CD8-positive, alpha-beta memory T cell (primary cell): Measurements from ENCODE around the gene GRB7. TPM values are rescaled to one million over a fixed set of nuclear protein-coding genes. Genes with fewer than 3 reads are reported as not detected.
"Not testable (repeated sequence)": the region's sequence is repeated elsewhere in the genome, so short reads cannot be mapped to it uniquely, and the experiment has no call there.

Experiments used
- CTCF ChIA-PET: fragments of 350-600 bp; sonication (Branson Sonifier 250); formaldehyde crosslinking; loops from one replicate; lab custom pipeline; 2021; ENCODE audit warnings: antibody characterized with exemption; lab: Charles Lee
- POLR2A ChIA-PET: fragments of 350-600 bp; sonication (Branson Sonifier 250); formaldehyde crosslinking; loops from one replicate; lab custom pipeline; 2021; ENCODE audit warnings: antibody characterized with exemption; lab: Charles Lee
- DNase-seq, 5 donors: peaks; one replicate each; pipeline versions ENCODE4 v3.0.0 to v3.0.0-alpha.2; 2020 to 2022; ENCODE audit warnings: mixed read lengths in 1 of 5
- H3K27ac ChIP-seq: one replicate; pipeline ENCODE4 v1.7.0; 2013; ENCODE audit warnings: low read depth, mild to moderate bottlenecking, low read length, moderate library complexity
- H3K27me3 ChIP-seq: 2 replicates; pipeline ENCODE4 v1.7.0; 2013; ENCODE audit warnings: low read length, mild to moderate bottlenecking; ENCODE audit not compliant: insufficient read depth, poor library complexity, severe bottlenecking
- H3K36me3 ChIP-seq: 2 replicates; pipeline ENCODE4 v1.7.0; 2013; ENCODE audit warnings: mild to moderate bottlenecking, low read length, moderate library complexity; ENCODE audit not compliant: insufficient read depth
- H3K4me1 ChIP-seq: 2 replicates; pipeline ENCODE4 v1.7.0; 2013; ENCODE audit warnings: mild to moderate bottlenecking, low read length, moderate library complexity; ENCODE audit not compliant: insufficient read depth
- H3K4me3 ChIP-seq: 2 replicates; pipeline ENCODE4 v1.7.0; 2013; ENCODE audit warnings: mild to moderate bottlenecking, low read length
- H3K9me3 ChIP-seq: 2 replicates; pipeline ENCODE4 v1.7.0; 2013; ENCODE audit warnings: mild to moderate bottlenecking, low read length
- H3K27ac Mint-ChIP-seq, 8 donors: one replicate each; pipeline ENCODE4 v1.8.0; 2020 to 2021; ENCODE audit warnings: mixed read lengths in 8 of 8, mild to moderate bottlenecking in 6 of 8, inconsistent platforms in 3 of 8, moderate library complexity in 3 of 8
- H3K27me3 Mint-ChIP-seq, 2 donors: one replicate each; pipeline ENCODE4 v1.8.0; 2020 to 2021; ENCODE audit warnings: mixed read lengths in 2 of 2, mild to moderate bottlenecking in 1 of 2, moderate library complexity in 1 of 2
- H3K36me3 Mint-ChIP-seq, 3 donors: one replicate each; pipeline ENCODE4 v1.8.0; 2020 to 2021; ENCODE audit warnings: mixed read lengths in 3 of 3, inconsistent platforms in 1 of 3, mild to moderate bottlenecking in 1 of 3
- H3K4me1 Mint-ChIP-seq, 3 donors: one replicate each; pipeline ENCODE4 v1.8.0; 2020 to 2021; ENCODE audit warnings: mixed read lengths in 3 of 3, inconsistent platforms in 1 of 3, mild to moderate bottlenecking in 1 of 3
- H3K4me3 Mint-ChIP-seq, 7 donors: one replicate each; pipeline ENCODE4 v1.8.0; 2020 to 2021; ENCODE audit warnings: mixed read lengths in 7 of 7, mild to moderate bottlenecking in 6 of 7, moderate library complexity in 4 of 7, inconsistent platforms in 2 of 7
- H3K9me3 Mint-ChIP-seq, 5 donors: one replicate each; pipeline ENCODE4 v1.8.0; 2020 to 2022; ENCODE audit warnings: mixed read lengths in 5 of 5, mild to moderate bottlenecking in 3 of 5, moderate library complexity in 2 of 5, inconsistent platforms in 1 of 5
- polyA plus RNA-seq: library from polyadenylated mRNA; unstranded; fragments of 300-500 nt; fragmentation: Illumina TruSeq; gene quantifications from one replicate; pipeline ENCODE4 v1.2.3, GENCODE V29; 2021
- total RNA-seq, 2 experiments: library from RNA; stranded (reverse); gene quantifications; one replicate each; pipeline ENCODE4 v1.2.3, GENCODE V29; 2021

GRB7 gene
- total and polyA plus RNA-seq, 3 experiments from 2014 or later, result not detected

GRCh38 chr17:39719563-39720355, 18.0 kb upstream of the GRB7 start:
- no peak for DNase-seq
- ChIA-PET POLR2A (no interaction called here), CTCF (interaction anchor here (1.0 to 1.7 kb wide), 2 partner anchors 11 to 98 kb away, joined by 3 to 5 read pairs; partner anchors contain the start of gene MIEN1)
- Mint-ChIP-seq H3K36me3 (no peaks in the 10 kb centered on the region), H3K4me1 (no peaks in the 10 kb centered on the region), H3K4me3 (no peak overlapping the region), H3K9me3 (no peaks in the 10 kb centered on the region), H3K27ac (peak overlapping the region in 1 of 8 donors; percentile 31), H3K27me3 (no peaks in the 10 kb centered on the region)
- no peaks in the 10 kb centered on the region for H3K9me3 ChIP-seq
- no peaks in the 10 kb centered on the region for H3K27me3 ChIP-seq
- H3K27ac ChIP-seq, result no peak overlapping the region
- no peak overlapping the region for H3K4me3 ChIP-seq
- H3K36me3 ChIP-seq, result no peaks in the 10 kb centered on the region
- no peaks in the 10 kb centered on the region for H3K4me1 ChIP-seq

- POLR2A ChIA-PET, result no interaction called here
- no peaks in the 10 kb centered on the region for H3K4me1 ChIP-seq
Measured at GRCh38 chr17:39722104-39722503, 15.6 kb upstream of the GRB7 start.

GRCh38 chr17:39722965-39723848, 14.5 kb upstream of the GRB7 start:
- Mint-ChIP-seq H3K9me3 (no peaks in the 10 kb centered on the region), H3K27ac (no peak overlapping the region), H3K4me3 (peak overlapping the region in 1 of 7 donors; percentile 69), H3K36me3 (peaks cover 0 to 25% (median under 1%) of the 10 kb centered on the region in 3 donors), H3K27me3 (no peaks in the 10 kb centered on the region), H3K4me1 (peaks cover 0 to 3% (median 0%) of the 10 kb centered on the region in 3 donors)
- Histone ChIP-seq H3K27me3 (no peaks in the 10 kb centered on the region), H3K4me1 (no peaks in the 10 kb centered on the region), H3K4me3 (no peak overlapping the region), H3K9me3 (no peaks in the 10 kb centered on the region), H3K27ac (no peak overlapping the region), H3K36me3 (no peaks in the 10 kb centered on the region)
- ChIA-PET CTCF (interaction anchor here (1.2 kb wide), 1 partner anchor 101 kb away, joined by 4 read pairs; no protein-coding TSS in a partner anchor), POLR2A (no interaction called here)
- no peak for DNase-seq

More at GRCh38 chr17:39722104-39722503, 15.6 kb upstream of the GRB7 start:
- H3K4me3 ChIP-seq, result no peak overlapping the region
- no peak overlapping the region for H3K27ac Mint-ChIP-seq
- CTCF ChIA-PET, result interaction anchor here (1.0 to 1.2 kb wide), 2 partner anchors 9 to 100 kb away, joined by 3 to 4 read pairs; no protein-coding TSS in a partner anchor
- no peaks in the 10 kb centered on the region for H3K9me3 ChIP-seq
- H3K36me3 Mint-ChIP-seq, result peaks cover 0 to 14% (median 0%) of the 10 kb centered on the region in 3 donors
- no peak for DNase-seq
- H3K27me3 ChIP-seq, result no peaks in the 10 kb centered on the region
- H3K27me3 Mint-ChIP-seq, result no peaks in the 10 kb centered on the region
- no peaks in the 10 kb centered on the region for H3K36me3 ChIP-seq
- no peaks in the 10 kb centered on the region for H3K9me3 Mint-ChIP-seq
- no peaks in the 10 kb centered on the region for H3K4me1 Mint-ChIP-seq
- no peak overlapping the region for H3K4me3 Mint-ChIP-seq
- H3K27ac ChIP-seq, result no peak overlapping the region

GRCh38 chr17:39724731-39725130, 13.0 kb upstream of the GRB7 start:
- POLR2A ChIA-PET, result no interaction called here
- DNase-seq, result no peak

GRCh38 chr17:39725923-39726322, 11.8 kb upstream of the GRB7 start:
- peaks cover 13 to 21% (median 15%) of the 10 kb centered on the region in 3 donors for H3K4me1 Mint-ChIP-seq
- H3K36me3 ChIP-seq, H3K4me3 ChIP-seq, H3K27me3 Mint-ChIP-seq, H3K9me3 ChIP-seq, H3K27me3 ChIP-seq, H3K9me3 Mint-ChIP-seq, H3K27ac ChIP-seq, POLR2A ChIA-PET, DNase-seq: not testable (repeated sequence)
- H3K4me1 ChIP-seq, result peaks cover 15% of the 10 kb centered on the region
- CTCF ChIA-PET, result interaction anchor here (1.4 kb wide), 1 partner anchor 104 kb away, joined by 3 read pairs; no protein-coding TSS in a partner anchor
- peak overlapping the region in 1 of 7 donors; percentile 48 for H3K4me3 Mint-ChIP-seq
- H3K36me3 Mint-ChIP-seq, result peaks cover 0 to 41% (median 5%) of the 10 kb centered on the region in 3 donors
- peak overlapping the region in 3 of 8 donors; percentile 17 to 39 (median 32) for H3K27ac Mint-ChIP-seq

More at GRCh38 chr17:39724731-39725130, 13.0 kb upstream of the GRB7 start:
- no peak overlapping the region for H3K27ac Mint-ChIP-seq
- CTCF ChIA-PET, result interaction anchor here (1.4 kb wide), 1 partner anchor 103 kb away, joined by 3 read pairs; no protein-coding TSS in a partner anchor
- Histone ChIP-seq H3K27me3 (no peaks in the 10 kb centered on the region), H3K9me3 (no peaks in the 10 kb centered on the region), H3K4me1 (peaks cover 12% of the 10 kb centered on the region), H3K36me3 (no peaks in the 10 kb centered on the region), H3K27ac (no peak overlapping the region), H3K4me3 (no peak overlapping the region)
- peak overlapping the region in 1 of 7 donors; percentile 30 for H3K4me3 Mint-ChIP-seq
- peaks cover 11 to 17% (median 12%) of the 10 kb centered on the region in 3 donors for H3K4me1 Mint-ChIP-seq
- H3K27me3 Mint-ChIP-seq, result no peaks in the 10 kb centered on the region
- H3K36me3 Mint-ChIP-seq, result peaks cover 0 to 37% (median 5%) of the 10 kb centered on the region in 3 donors
- no peaks in the 10 kb centered on the region for H3K9me3 Mint-ChIP-seq

GRCh38 chr17:39726617-39727016, 11.1 kb upstream of the GRB7 start:
- CTCF ChIA-PET, result no interaction called here
- Histone ChIP-seq H3K27ac (no peak overlapping the region), H3K4me1 (peaks cover 15% of the 10 kb centered on the region), H3K36me3 (no peaks in the 10 kb centered on the region), H3K27me3 (no peaks in the 10 kb centered on the region), H3K9me3 (no peaks in the 10 kb centered on the region), H3K4me3 (no peak overlapping the region)
- POLR2A ChIA-PET, result no interaction called here
- peaks cover 13 to 21% (median 15%) of the 10 kb centered on the region in 3 donors for H3K4me1 Mint-ChIP-seq
- peak overlapping the region in 1 of 8 donors; percentile 65 for H3K27ac Mint-ChIP-seq
- H3K27me3 Mint-ChIP-seq, result no peaks in the 10 kb centered on the region
- no peaks in the 10 kb centered on the region for H3K9me3 Mint-ChIP-seq
- no peak for DNase-seq
- peaks cover 0 to 41% (median 5%) of the 10 kb centered on the region in 3 donors for H3K36me3 Mint-ChIP-seq
- no peak overlapping the region for H3K4me3 Mint-ChIP-seq

GRCh38 chr17:39727556-39727955, 10.2 kb upstream of the GRB7 start:
- Mint-ChIP-seq H3K4me1 (peaks cover 14 to 21% (median 15%) of the 10 kb centered on the region in 3 donors), H3K4me3 (peak overlapping the region in 1 of 7 donors; percentile 32), H3K9me3 (no peaks in the 10 kb centered on the region), H3K27ac (no peak overlapping the region), H3K36me3 (peaks cover 0 to 41% (median 5%) of the 10 kb centered on the region in 3 donors), H3K27me3 (no peaks in the 10 kb centered on the region)
- Histone ChIP-seq H3K9me3 (no peaks in the 10 kb centered on the region), H3K36me3 (no peaks in the 10 kb centered on the region), H3K27ac (no peak overlapping the region), H3K4me1 (peaks cover 15% of the 10 kb centered on the region), H3K4me3 (no peak overlapping the region), H3K27me3 (no peaks in the 10 kb centered on the region)
- ChIA-PET CTCF (no interaction called here), POLR2A (no interaction called here)
- DNase-seq, result no peak
